Endothelial cell of umbilical vein (primary cell): ENCODE measurements around the gene TNNI3K. TPM values are rescaled to one million over a fixed set of nuclear protein-coding genes. Genes with fewer than 3 reads are reported as not detected.

Experiments
- BruUV-seq: library from RNA; stranded (reverse); fragments of 400-500 nt; replicated peaks from 2 replicates; lab custom pipeline; 2021; lab: Mats Ljungman, UMichigan
- CTCF ChIA-PET: fragments of 300-600, 350-600 bp; sonication (Branson Sonifier 250); formaldehyde crosslinking; loops from one replicate; lab custom pipeline; 2021; ENCODE audit warnings: antibody characterized with exemption, inconsistent platforms; lab: Charles Lee
- POLR2A ChIA-PET: fragments of 300-600, 350-600 bp; sonication (Branson Sonifier 250); formaldehyde crosslinking; loops from one replicate; lab custom pipeline; 2021; ENCODE audit warnings: antibody characterized with exemption, inconsistent platforms; lab: Charles Lee
- DNase-seq: peaks from one replicate; pipeline ENCODE4 v3.0.0-alpha.2; 2011; ENCODE audit warnings: low read depth, low spot score
- FAIRE-seq: peaks from 2 replicates; lab custom pipeline; 2011; peaks lifted over from hg19 to GRCh38; lab: Jason Lieb, UNC
- H2AFZ ChIP-seq: 2 replicates; pipeline ENCODE4 v1.6.0; 2012; ENCODE audit warnings: low read depth, low read length, control low read depth, inconsistent platforms
- H3K27ac ChIP-seq: 2 replicates; pipeline ENCODE4 v1.5.1; 2011; ENCODE audit warnings: low read depth, mild to moderate bottlenecking, control low read depth, low read length, moderate library complexity; ENCODE audit not compliant: insufficient read depth
- H3K27me3 ChIP-seq, 2 experiments: 2 replicates each; pipeline versions ENCODE4 v1.6.0 to v1.6.1; 2011; ENCODE audit warnings: low read length in 2 of 2, mixed read lengths in 1 of 2; ENCODE audit not compliant: control insufficient read depth in 2 of 2, insufficient read depth in 2 of 2
- H3K36me3 ChIP-seq, 2 experiments: 2 replicates in 1 of 2; 3 replicates in 1 of 2; pipeline ENCODE4 v1.5.1; 2011; ENCODE audit warnings: low read length in 2 of 2, mild to moderate bottlenecking in 1 of 2, moderate library complexity in 1 of 2; ENCODE audit not compliant: control insufficient read depth in 2 of 2, insufficient read depth in 2 of 2; ENCODE audit errors: extremely low read depth in 1 of 2
- H3K4me1 ChIP-seq: 3 replicates; pipeline ENCODE4 v1.5.1; 2011; ENCODE audit warnings: mild to moderate bottlenecking, low read length; ENCODE audit not compliant: control insufficient read depth, insufficient read depth; ENCODE audit errors: extremely low read depth
- H3K4me2 ChIP-seq: 2 replicates; pipeline ENCODE4 v1.6.1; 2011; ENCODE audit warnings: low read length, control low read depth, mixed read lengths; ENCODE audit not compliant: insufficient read depth
- H3K4me3 ChIP-seq, 3 experiments: fragments of 200-600 bp in 1 of 3; sonication (generic), shearing (Covaris generic) in 1 of 3; replicated peaks in 1 of 3; 2 replicates each; pipeline ENCODE4 v1.5.1; 2011 to 2016; ENCODE audit warnings: control low read depth in 3 of 3, low read length in 3 of 3, mild to moderate bottlenecking in 2 of 3, inconsistent platforms in 1 of 3, low read depth in 1 of 3, moderate library complexity in 1 of 3; ENCODE audit not compliant: insufficient read depth in 1 of 3
- H3K79me2 ChIP-seq: 2 replicates; pipeline ENCODE4 v1.6.0; 2012; ENCODE audit warnings: low read length, inconsistent platforms; ENCODE audit not compliant: control insufficient read depth, insufficient read depth
- H3K9ac ChIP-seq: replicated peaks from 2 replicates; pipeline ENCODE3; 2011; ENCODE audit warnings: low read length, control low read depth; ENCODE audit not compliant: insufficient read depth; ENCODE audit errors: extremely low read depth
- H3K9me1 ChIP-seq: replicated peaks from 3 replicates; pipeline ENCODE4 v1.6.0; 2011; ENCODE audit warnings: mild to moderate bottlenecking, low read length; ENCODE audit not compliant: control insufficient read depth, insufficient read depth; ENCODE audit errors: extremely low read depth
- H3K9me3 ChIP-seq: replicated peaks from 2 replicates; pipeline ENCODE4 v1.5.1; 2012; ENCODE audit warnings: low read length, inconsistent platforms; ENCODE audit not compliant: control insufficient read depth, insufficient read depth
- H4K20me1 ChIP-seq: replicated peaks from 2 replicates; pipeline ENCODE3; 2011; ENCODE audit warnings: mild to moderate bottlenecking, low read length; ENCODE audit not compliant: control insufficient read depth, insufficient read depth; ENCODE audit errors: extremely low read depth
- EZH2 ChIP-seq: IDR thresholded peaks from 2 replicates; pipeline ENCODE4 v1.6.1; 2012; ENCODE audit warnings: borderline replicate concordance, low read depth, mild to moderate bottlenecking, moderate library complexity, low read length, inconsistent platforms; ENCODE audit not compliant: severe bottlenecking
- FOS ChIP-seq: IDR thresholded peaks from 2 replicates; pipeline ENCODE4 v1.6.1; 2011; ENCODE audit warnings: mild to moderate bottlenecking, low read length, moderate library complexity, borderline replicate concordance; ENCODE audit not compliant: insufficient read depth
- GATA2 ChIP-seq: IDR thresholded peaks from 2 replicates; pipeline ENCODE4 v1.7.0; 2011; ENCODE audit warnings: low read depth, mild to moderate bottlenecking, moderate library complexity, mixed read lengths, low read length; ENCODE audit not compliant: insufficient read length, insufficient read depth
- JUN ChIP-seq: IDR thresholded peaks from 2 replicates; pipeline ENCODE4 v1.6.1; 2011; ENCODE audit warnings: borderline replicate concordance, low read depth; ENCODE audit not compliant: insufficient read length, insufficient read depth
- MYC ChIP-seq: IDR thresholded peaks from one replicate; pipeline ENCODE4 v1.6.1; 2011; ENCODE audit warnings: mild to moderate bottlenecking, low read depth, low read length
- POLR2A ChIP-seq: IDR thresholded peaks from 2 replicates; pipeline ENCODE4 v1.6.1; 2012; ENCODE audit warnings: low read depth, mild to moderate bottlenecking, control low read depth, low read length
- POLR2AphosphoS5 ChIP-seq: IDR thresholded peaks from 2 replicates; pipeline ENCODE4 v1.6.1; 2012; ENCODE audit warnings: low read depth, mild to moderate bottlenecking, control low read depth, low read length, moderate library complexity; ENCODE audit not compliant: insufficient read depth
- dilution Hi-C: fragments of 300-500 bp; cut with MboI; formaldehyde crosslinking; loops from one replicate; pipeline ENCODE4 v1.15.0; 2019; ENCODE audit warnings: low sequenced_read_pairs; ENCODE audit not compliant: extremely low pct_ligation_motif_present
- intact Hi-C: fragments of 100-400 bp; cut with micrococcal nuclease; formaldehyde crosslinking; loops from one replicate; pipeline ENCODE4 v1.10.0; 2022
- polyA plus RNA-seq, 4 experiments: library from polyadenylated mRNA; depleted of rRNA in 3 of 4; stranded (reverse) in 3 of 4; unstranded in 1 of 4; fragments of >200 nt; gene quantifications; 2 replicates each; pipeline versions ENCODE4 v1.2.1 to v1.2.3, GENCODE V29; 2011 to 2012; ENCODE audit warnings: missing spikeins in 1 of 4
- total RNA-seq: library from RNA; stranded (reverse); gene quantifications from 2 replicates; pipeline ENCODE4 v1.2.3, GENCODE V29; 2021
- TF ChIP-seq, protein P1 (sequence below), 2 donors: IDR thresholded peaks; 1 replicate in 1 of 2; 2 replicates in 1 of 2; pipeline ENCODE4 v1.5.1; 2011; ENCODE audit warnings: low read length in 2 of 2, mild to moderate bottlenecking in 2 of 2, moderate library complexity in 2 of 2, control low read depth in 1 of 2, inconsistent platforms in 1 of 2, low read depth in 1 of 2; ENCODE audit not compliant: insufficient read depth in 1 of 2; ENCODE audit errors: extremely low read depth in 1 of 2
- TF ChIP-seq, protein P2 (sequence below): IDR thresholded peaks from 2 replicates; pipeline ENCODE4 v1.6.1; 2011; ENCODE audit not compliant: insufficient read depth, insufficient read length

TNNI3K gene
- total and polyA plus RNA-seq, 2 donors (not counting 3 experiments of a cell fraction or from before 2014, with no cell fraction given): 0.69 TPM; not detected in 1

DNA sequence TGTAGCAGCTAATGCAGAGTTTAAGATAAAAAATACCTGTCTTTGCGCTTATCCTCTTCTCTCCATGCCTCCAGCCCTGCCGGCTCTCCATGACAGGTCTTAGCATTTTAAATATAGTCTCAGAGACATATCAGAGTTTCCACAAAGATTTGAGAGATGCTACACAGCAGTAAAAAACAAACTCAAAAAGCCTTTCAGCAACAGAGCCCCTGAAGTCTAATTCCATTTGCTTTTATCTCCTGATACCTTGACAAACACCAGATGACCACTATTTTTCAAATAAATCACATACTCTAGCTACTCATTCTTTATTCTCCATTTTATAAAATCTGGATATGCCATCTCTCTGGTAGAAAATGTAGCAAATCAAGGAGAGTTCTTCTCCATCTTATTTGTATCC is 356.8 kb downstream of the TNNI3K start:
- Histone ChIP-seq H3K79me2 (no peaks in the 10 kb centered on the region), H3K36me3 (no peaks in the 10 kb centered on the region), H3K9ac (no peak overlapping the region), H3K4me2 (no peak overlapping the region), H3K9me3 (no peaks in the 10 kb centered on the region), H3K27me3 (no peaks in the 10 kb centered on the region), H3K27ac (no peak overlapping the region), H3K9me1 (no peaks in the 10 kb centered on the region), H3K4me3 (no peak overlapping the region), H3K4me1 (no peaks in the 10 kb centered on the region), H2AFZ (no peak overlapping the region), H4K20me1 (no peaks in the 10 kb centered on the region)
- BruUV-seq: no TSS peak
- ChIA-PET POLR2A (no interaction called here), CTCF (no interaction called here)
- FAIRE-seq (no peak), DNase-seq (no peak)
- dilution Hi-C loops: no loop called here
- intact Hi-C loops: no loop called here
- no peak for TF ChIP-seq POLR2AphosphoS5
- TF ChIP-seq, protein P1, sequence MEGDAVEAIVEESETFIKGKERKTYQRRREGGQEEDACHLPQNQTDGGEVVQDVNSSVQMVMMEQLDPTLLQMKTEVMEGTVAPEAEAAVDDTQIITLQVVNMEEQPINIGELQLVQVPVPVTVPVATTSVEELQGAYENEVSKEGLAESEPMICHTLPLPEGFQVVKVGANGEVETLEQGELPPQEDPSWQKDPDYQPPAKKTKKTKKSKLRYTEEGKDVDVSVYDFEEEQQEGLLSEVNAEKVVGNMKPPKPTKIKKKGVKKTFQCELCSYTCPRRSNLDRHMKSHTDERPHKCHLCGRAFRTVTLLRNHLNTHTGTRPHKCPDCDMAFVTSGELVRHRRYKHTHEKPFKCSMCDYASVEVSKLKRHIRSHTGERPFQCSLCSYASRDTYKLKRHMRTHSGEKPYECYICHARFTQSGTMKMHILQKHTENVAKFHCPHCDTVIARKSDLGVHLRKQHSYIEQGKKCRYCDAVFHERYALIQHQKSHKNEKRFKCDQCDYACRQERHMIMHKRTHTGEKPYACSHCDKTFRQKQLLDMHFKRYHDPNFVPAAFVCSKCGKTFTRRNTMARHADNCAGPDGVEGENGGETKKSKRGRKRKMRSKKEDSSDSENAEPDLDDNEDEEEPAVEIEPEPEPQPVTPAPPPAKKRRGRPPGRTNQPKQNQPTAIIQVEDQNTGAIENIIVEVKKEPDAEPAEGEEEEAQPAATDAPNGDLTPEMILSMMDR (IDR thresholded peaks at IDR 0.05; ENCODE audit: extremely low read depth in 1 of 2, insufficient read depth in 1 of 2, low read depth in 1 of 2, low read length in 2 of 2): no peak
- TF ChIP-seq FOS: no peak
- no peak for TF ChIP-seq JUN
- TF ChIP-seq EZH2: no peak
- TF ChIP-seq POLR2A: no peak
- TF ChIP-seq, protein P2, sequence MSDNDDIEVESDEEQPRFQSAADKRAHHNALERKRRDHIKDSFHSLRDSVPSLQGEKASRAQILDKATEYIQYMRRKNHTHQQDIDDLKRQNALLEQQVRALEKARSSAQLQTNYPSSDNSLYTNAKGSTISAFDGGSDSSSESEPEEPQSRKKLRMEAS: no peak
- TF ChIP-seq MYC: no peak
- TF ChIP-seq GATA2: no peak
